AG04450 (cell line): ENCODE results near the gene CTTNBP2. TPM values are rescaled to one million over a fixed set of nuclear protein-coding genes. Genes with fewer than 3 reads are reported as not detected.

Source experiments
- CTCF ChIA-PET: fragments of 300-600, 350-600 bp; formaldehyde crosslinking; extraction: SDS; loops from one replicate; lab custom pipeline; 2022; ENCODE audit warnings: antibody characterized with exemption, inconsistent platforms; lab: Charles Lee
- POLR2A ChIA-PET: fragments of 350-600 bp; formaldehyde crosslinking; extraction: SDS; loops from one replicate; lab custom pipeline; 2021; ENCODE audit warnings: antibody characterized with exemption, inconsistent platforms; lab: Yijun Ruan, JAX
- DNase-seq: peaks from one replicate; pipeline ENCODE4 v3.0.0-alpha.2; 2011; ENCODE audit warnings: low read depth, low spot score
- H3K27ac ChIP-seq: one replicate; pipeline ENCODE4 v1.5.1; 2012; ENCODE audit warnings: low read depth, low read length, control low read depth
- H3K27me3 ChIP-seq: one replicate; pipeline ENCODE4 v1.6.0; 2012; ENCODE audit warnings: low read length; ENCODE audit not compliant: control insufficient read depth, insufficient read depth
- H3K4me3 ChIP-seq: 2 replicates; pipeline ENCODE4 v1.5.1; 2011; ENCODE audit warnings: mild to moderate bottlenecking, low read depth, low read length, control low read depth
- H3K9me3 ChIP-seq: 2 replicates; pipeline ENCODE4 v1.5.1; 2012; ENCODE audit warnings: low read length; ENCODE audit not compliant: control insufficient read depth, insufficient read depth
- polyA plus RNA-seq: library from polyadenylated mRNA; depleted of rRNA; stranded (reverse); fragments of >200 nt; gene quantifications from 2 replicates; pipeline ENCODE4 v1.2.3, GENCODE V29; 2011
- TF ChIP-seq, protein P1 (sequence below): IDR thresholded peaks from 2 replicates; pipeline ENCODE4 v1.5.1; 2011; ENCODE audit warnings: low read depth, low read length, control low read depth, inconsistent platforms

The CTTNBP2 gene
- polyA plus RNA-seq, 1 experiment = 14.4 TPM

DNA sequence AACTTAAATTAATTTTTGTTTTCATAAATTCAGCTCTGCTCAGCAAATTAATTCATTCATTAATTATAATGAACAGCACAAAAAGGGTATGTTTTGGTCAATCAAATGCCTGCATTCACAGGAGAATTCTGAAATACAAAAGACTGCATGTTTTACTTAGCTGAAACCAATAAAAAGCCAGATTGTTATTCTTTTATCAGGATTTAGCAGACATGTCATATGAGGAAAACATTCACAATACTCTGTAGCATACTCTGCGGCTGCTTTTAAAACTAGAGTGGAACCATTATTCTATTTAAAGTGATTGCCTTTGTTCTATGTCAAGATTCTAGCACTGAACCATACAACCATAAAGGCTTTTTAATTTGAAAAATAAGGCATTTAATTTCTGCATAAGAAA, 19.1 kb downstream of the CTTNBP2 start:
- CTCF ChIA-PET = interaction anchor here (0.8 kb wide), 1 partner anchor 341 kb away, joined by 3 read pairs; no protein-coding TSS in a partner anchor
- DNase-seq = no peak
- Histone ChIP-seq H3K4me3 (no peak overlapping the region), H3K27me3 (no peaks in the 10 kb centered on the region), H3K9me3 (no peaks in the 10 kb centered on the region), H3K27ac (no peak overlapping the region)
- POLR2A ChIA-PET = no interaction called here
- TF ChIP-seq, protein P1, sequence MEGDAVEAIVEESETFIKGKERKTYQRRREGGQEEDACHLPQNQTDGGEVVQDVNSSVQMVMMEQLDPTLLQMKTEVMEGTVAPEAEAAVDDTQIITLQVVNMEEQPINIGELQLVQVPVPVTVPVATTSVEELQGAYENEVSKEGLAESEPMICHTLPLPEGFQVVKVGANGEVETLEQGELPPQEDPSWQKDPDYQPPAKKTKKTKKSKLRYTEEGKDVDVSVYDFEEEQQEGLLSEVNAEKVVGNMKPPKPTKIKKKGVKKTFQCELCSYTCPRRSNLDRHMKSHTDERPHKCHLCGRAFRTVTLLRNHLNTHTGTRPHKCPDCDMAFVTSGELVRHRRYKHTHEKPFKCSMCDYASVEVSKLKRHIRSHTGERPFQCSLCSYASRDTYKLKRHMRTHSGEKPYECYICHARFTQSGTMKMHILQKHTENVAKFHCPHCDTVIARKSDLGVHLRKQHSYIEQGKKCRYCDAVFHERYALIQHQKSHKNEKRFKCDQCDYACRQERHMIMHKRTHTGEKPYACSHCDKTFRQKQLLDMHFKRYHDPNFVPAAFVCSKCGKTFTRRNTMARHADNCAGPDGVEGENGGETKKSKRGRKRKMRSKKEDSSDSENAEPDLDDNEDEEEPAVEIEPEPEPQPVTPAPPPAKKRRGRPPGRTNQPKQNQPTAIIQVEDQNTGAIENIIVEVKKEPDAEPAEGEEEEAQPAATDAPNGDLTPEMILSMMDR = no peak

DNA sequence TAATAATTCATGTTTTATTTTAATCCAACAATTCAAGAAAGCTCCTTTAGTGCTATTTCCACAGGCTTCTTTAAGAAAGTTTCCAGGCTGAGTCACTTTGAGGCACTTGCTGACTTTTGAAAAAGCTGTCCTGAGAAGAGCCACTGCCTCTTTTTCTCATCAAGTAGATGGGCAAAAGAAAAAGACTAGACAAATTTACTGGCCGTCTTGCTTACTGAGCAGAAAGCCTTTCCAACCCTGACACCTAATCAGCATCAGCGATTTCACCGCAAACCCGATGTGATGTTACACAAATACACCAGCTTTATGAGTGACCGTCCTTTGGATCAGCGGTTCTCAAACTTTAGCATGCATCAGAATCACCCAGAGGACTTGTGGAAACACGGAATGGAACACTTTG, 24.3 kb downstream of the CTTNBP2 start:
- POLR2A ChIA-PET = no interaction called here
- Histone ChIP-seq H3K4me3 (no peak overlapping the region), H3K27me3 (no peaks in the 10 kb centered on the region), H3K27ac (no peak overlapping the region), H3K9me3 (no peaks in the 10 kb centered on the region)
- TF ChIP-seq, protein P1 = no peak
- CTCF ChIA-PET = no interaction called here
- DNase-seq = no peak

DNA sequence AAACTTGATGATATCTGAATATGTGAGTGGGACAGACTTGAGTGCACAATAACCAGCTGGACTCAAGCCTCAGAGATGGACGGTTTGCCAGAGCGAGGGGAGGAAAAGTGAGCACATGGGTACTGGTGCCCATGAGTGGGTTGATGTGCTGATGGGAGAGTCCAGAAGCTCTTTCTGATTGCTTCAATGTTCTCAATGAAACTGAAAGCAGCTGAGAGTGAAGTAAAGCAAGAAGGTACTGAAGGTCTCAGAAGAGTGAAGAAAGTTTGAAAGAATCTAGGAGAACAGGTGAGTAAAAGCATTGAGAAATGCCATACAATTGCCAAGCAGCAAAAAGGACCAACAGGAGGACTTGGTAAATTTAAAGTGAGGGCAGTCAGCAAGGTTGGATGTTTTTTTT, 28.6 kb downstream of the CTTNBP2 start:
- CTCF ChIA-PET = no interaction called here

DNA sequence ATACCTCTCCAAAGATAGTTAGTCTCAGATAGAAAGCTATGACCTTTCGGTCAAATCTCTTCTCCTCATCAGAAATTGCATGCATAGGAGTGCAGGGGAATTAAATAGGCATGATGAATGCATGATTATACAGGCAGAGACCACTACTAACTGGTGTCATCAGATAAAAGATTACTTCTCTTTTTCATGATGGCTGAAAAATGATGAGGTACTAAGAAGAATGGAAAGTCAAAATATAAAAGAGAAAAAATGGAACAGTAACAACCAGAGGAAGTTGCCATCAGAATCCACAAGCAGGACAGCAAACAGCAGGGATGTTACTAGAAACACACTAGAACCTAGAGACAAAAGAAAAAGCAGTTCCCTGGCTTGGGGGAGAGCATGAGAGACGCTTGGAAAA, 31.6 kb downstream of the CTTNBP2 start:
- ChIA-PET POLR2A (no interaction called here), CTCF (no interaction called here)
- TF ChIP-seq, protein P1 = no peak
- Histone ChIP-seq H3K4me3 (no peak overlapping the region), H3K9me3 (no peaks in the 10 kb centered on the region), H3K27ac (no peak overlapping the region), H3K27me3 (no peaks in the 10 kb centered on the region)
- no peak for DNase-seq

More for the DNA sequence above, 28.6 kb downstream of the CTTNBP2 start:
- TF ChIP-seq, protein P1 = no peak
- POLR2A ChIA-PET = no interaction called here
- H3K4me3 ChIP-seq = no peak overlapping the region
- no peaks in the 10 kb centered on the region for H3K27me3 ChIP-seq
- no peak overlapping the region for H3K27ac ChIP-seq
- no peak for DNase-seq
- H3K9me3 ChIP-seq = no peaks in the 10 kb centered on the region

DNA sequence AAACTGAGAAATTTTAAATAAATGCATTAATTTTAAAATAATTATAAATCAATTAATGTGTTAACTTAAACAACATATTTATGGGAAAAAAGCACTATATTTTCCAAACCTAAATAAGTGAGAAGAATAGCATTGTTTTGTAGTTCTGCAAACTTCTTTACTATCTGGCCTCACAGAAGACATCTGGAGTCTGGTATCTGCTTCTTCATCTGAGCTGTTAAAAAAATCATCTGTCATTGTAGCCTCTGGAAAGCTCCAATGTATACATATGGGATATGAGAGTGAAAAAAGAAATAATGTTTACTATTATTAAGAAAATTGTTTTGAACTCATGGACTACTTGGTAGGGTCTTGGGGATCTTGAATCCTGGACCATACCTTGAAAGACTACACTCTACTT, 32.2 kb downstream of the CTTNBP2 start:
- Histone ChIP-seq H3K27ac (no peak overlapping the region), H3K9me3 (no peaks in the 10 kb centered on the region; the same call in 1 of the 2 replicates), H3K27me3 (no peaks in the 10 kb centered on the region), H3K4me3 (no peak overlapping the region)
- CTCF ChIA-PET = interaction anchor here (0.6 kb wide), 1 partner anchor 323 kb away, joined by 3 read pairs; no protein-coding TSS in a partner anchor
- DNase-seq = no peak
- POLR2A ChIA-PET = no interaction called here
- TF ChIP-seq, protein P1 = no peak
